Prostate gland (tissue), 2 donors: ENCODE results near the gene TAS2R5. TPM values are rescaled to one million over a fixed set of nuclear protein-coding genes. Genes with fewer than 3 reads are reported as not detected.
"Not testable (repeated sequence)": the region's sequence is repeated elsewhere in the genome, so short reads cannot be mapped to it uniquely, and the experiment has no call there.

Experiments used
- DNase-seq: peaks from one replicate; pipeline ENCODE4 v3.0.0-alpha.2; 2019; ENCODE audit warnings: low spot score
- H3K27ac ChIP-seq, 2 donors: fragments of 200-600 bp; sonication (generic); 2 replicates each; pipeline ENCODE4 v1.5.1; 2017 to 2019
- H3K27me3 ChIP-seq: fragments of 200-600 bp; sonication (generic); replicated peaks from 2 replicates; pipeline ENCODE4 v1.5.1; 2019; ENCODE audit not compliant: insufficient read depth
- H3K36me3 ChIP-seq, 2 donors: fragments of 200-600 bp; sonication (generic); 1 replicate in 1 of 2; 2 replicates in 1 of 2; pipeline versions ENCODE4 v1.5.1 to v1.8.1; 2017 to 2019
- H3K4me1 ChIP-seq: fragments of 200-600 bp; sonication (generic); replicated peaks from 2 replicates; pipeline ENCODE4 v1.5.1; 2019
- H3K4me3 ChIP-seq, 2 donors: fragments of 200-600 bp; sonication (generic); 2 replicates each; pipeline ENCODE4 v1.5.1; 2017 to 2019
- H3K9me3 ChIP-seq: fragments of 200-600 bp; sonication (generic); 2 replicates; pipeline ENCODE4 v1.5.1; 2017
- CTCF ChIP-seq, 4 experiments: fragments of 200-600 bp in 2 of 4; fragments of 450-650 bp in 2 of 4; sonication (generic) in 2 of 4; IDR thresholded peaks; 1 replicate in 3 of 4; 2 replicates in 1 of 4; pipeline ENCODE4 v1.5.1; 2016 to 2019; ENCODE audit warnings: antibody characterized with exemption in 4 of 4, mild to moderate bottlenecking in 2 of 4, moderate library complexity in 2 of 4
- POLR2A ChIP-seq: fragments of 450-650 bp; IDR thresholded peaks from one replicate; pipeline ENCODE4 v1.6.1; 2016; ENCODE audit warnings: antibody characterized with exemption, mild to moderate bottlenecking
- POLR2AphosphoS5 ChIP-seq: sonication (generic); formaldehyde crosslinking; IDR thresholded peaks from one replicate; pipeline ENCODE4 v1.6.1; 2017; ENCODE audit warnings: antibody characterized with exemption
- WGBS: methylation state at CpG from one replicate; pipeline ENCODE4 v1.1.5; 2018; 5-methylcytosine and 5-hydroxymethylcytosine counted together
- intact Hi-C: fragments of 100-400 bp; cut with DNase I; formaldehyde crosslinking; loops from one replicate; pipeline ENCODE4 v1.14.2; 2022
- total RNA-seq, 2 donors: library from RNA; depleted of rRNA; stranded (reverse); fragments of >200 nt; gene quantifications; one replicate each; pipeline ENCODE4 v1.1.0, GENCODE V29; 2016

The TAS2R5 gene
- total RNA-seq, 2 donors from 2014 or later: 2.5 to 4.0 TPM

GRCh38 chr7:141788296-141788695, 1.7 kb upstream of the TAS2R5 start:
- WGBS: 87% methylated on average over 2 of the region's 2 CpGs
- H3K4me3 ChIP-seq: no peak overlapping the region
- intact Hi-C loops: no loop called here
- no peaks in the 10 kb centered on the region for H3K27me3 ChIP-seq
- no peak for DNase-seq
- H3K36me3 ChIP-seq: no peaks in the 10 kb centered on the region
- no peaks in the 10 kb centered on the region for H3K9me3 ChIP-seq
- no peaks in the 10 kb centered on the region for H3K4me1 ChIP-seq
- TF ChIP-seq CTCF (IDR thresholded peaks at IDR 0.05) (no peak), POLR2AphosphoS5 (no peak), POLR2A (no peak)
- no peak overlapping the region for H3K27ac ChIP-seq

- no peak overlapping the region for H3K27ac ChIP-seq
- H3K27me3 ChIP-seq: no peaks in the 10 kb centered on the region
- H3K4me1 ChIP-seq: no peaks in the 10 kb centered on the region
- WGBS: 79% methylated on average over 2 of the region's 2 CpGs
- no peak for DNase-seq
- intact Hi-C loops: no loop called here
- H3K4me3 ChIP-seq: no peak overlapping the region
- no peaks in the 10 kb centered on the region for H3K36me3 ChIP-seq
- H3K9me3 ChIP-seq: no peaks in the 10 kb centered on the region
- TF ChIP-seq POLR2A (no peak), POLR2AphosphoS5 (no peak), CTCF (IDR thresholded peaks at IDR 0.05) (no peak)
Observed at GRCh38 chr7:141792526-141792925, 2.5 kb downstream of the TAS2R5 start.

GRCh38 chr7:141820067-141820466, 30.1 kb downstream of the TAS2R5 start:
- no peak overlapping the region for H3K4me3 ChIP-seq
- no peaks in the 10 kb centered on the region for H3K36me3 ChIP-seq
- no peaks in the 10 kb centered on the region for H3K9me3 ChIP-seq
- DNase-seq: no peak
- no peaks in the 10 kb centered on the region for H3K27me3 ChIP-seq
- intact Hi-C loops: no loop called here
- 92% methylated on average over 1 of the region's 1 CpG for WGBS
- no peak overlapping the region for H3K27ac ChIP-seq
- no peak for TF ChIP-seq POLR2A
- no peak for TF ChIP-seq POLR2AphosphoS5
- TF ChIP-seq CTCF (IDR thresholded peaks at IDR 0.05): no peak
- H3K4me1 ChIP-seq: no peaks in the 10 kb centered on the region

GRCh38 chr7:141822432-141822831, 32.4 kb downstream of the TAS2R5 start:
- H3K4me3 ChIP-seq, DNase-seq, intact Hi-C loops, H3K27me3 ChIP-seq, H3K4me1 ChIP-seq, H3K9me3 ChIP-seq, H3K36me3 ChIP-seq, H3K27ac ChIP-seq: not testable (repeated sequence)

- TF ChIP-seq POLR2A: no peak
- no peak for TF ChIP-seq POLR2AphosphoS5
- no peak for TF ChIP-seq CTCF (IDR thresholded peaks at IDR 0.05)
- intact Hi-C loops: no loop called here
- WGBS: 88% methylated on average over 5 of the region's 5 CpGs
- no peak for DNase-seq
- Histone ChIP-seq H3K27me3 (no peaks in the 10 kb centered on the region), H3K36me3 (no peaks in the 10 kb centered on the region), H3K9me3 (no peaks in the 10 kb centered on the region), H3K4me3 (no peak overlapping the region), H3K27ac (no peak overlapping the region), H3K4me1 (no peaks in the 10 kb centered on the region)
Observed at GRCh38 chr7:141837683-141838082, 47.7 kb downstream of the TAS2R5 start.
